ENCODE data around the gene SUSD5.

DNA sequence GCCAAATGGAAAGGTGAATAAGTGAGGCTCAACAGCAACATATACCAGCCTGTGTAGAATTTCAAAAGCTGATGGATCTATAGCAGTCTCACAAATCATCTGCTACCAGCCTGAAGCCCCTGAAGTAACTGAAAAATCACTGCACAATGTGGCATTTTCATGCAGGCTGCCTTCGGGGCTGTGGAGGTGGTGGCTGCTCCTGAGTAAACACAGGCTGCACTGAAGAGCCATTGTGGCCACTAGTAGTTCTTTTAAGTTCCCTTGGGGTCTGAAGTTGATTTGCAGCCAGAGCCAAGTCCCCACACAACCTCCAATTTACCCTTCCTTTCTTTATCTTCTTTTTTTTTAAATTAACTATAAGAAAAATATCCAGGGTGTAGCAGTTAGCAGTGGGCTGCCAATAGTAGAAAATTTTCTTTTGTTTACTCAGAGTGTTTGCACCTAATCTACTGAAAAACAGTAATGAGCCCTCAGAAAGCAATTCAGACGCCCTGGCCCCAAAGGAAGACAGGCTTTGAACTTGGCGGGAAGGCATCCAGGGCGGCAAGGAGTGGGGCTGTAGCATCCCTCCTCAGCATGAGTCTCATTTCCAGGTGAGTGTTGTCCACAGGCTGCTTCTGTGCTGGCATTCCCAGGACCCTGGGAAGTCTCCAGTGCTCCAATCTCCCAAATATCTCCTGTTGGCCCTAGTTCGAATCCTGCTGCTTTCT lies 13.3 kb upstream of the SUSD5 start:
- no peak for TF ChIP-seq POLR2AphosphoS5 (IDR thresholded peaks at IDR 0.05)
- TF ChIP-seq, protein P1, sequence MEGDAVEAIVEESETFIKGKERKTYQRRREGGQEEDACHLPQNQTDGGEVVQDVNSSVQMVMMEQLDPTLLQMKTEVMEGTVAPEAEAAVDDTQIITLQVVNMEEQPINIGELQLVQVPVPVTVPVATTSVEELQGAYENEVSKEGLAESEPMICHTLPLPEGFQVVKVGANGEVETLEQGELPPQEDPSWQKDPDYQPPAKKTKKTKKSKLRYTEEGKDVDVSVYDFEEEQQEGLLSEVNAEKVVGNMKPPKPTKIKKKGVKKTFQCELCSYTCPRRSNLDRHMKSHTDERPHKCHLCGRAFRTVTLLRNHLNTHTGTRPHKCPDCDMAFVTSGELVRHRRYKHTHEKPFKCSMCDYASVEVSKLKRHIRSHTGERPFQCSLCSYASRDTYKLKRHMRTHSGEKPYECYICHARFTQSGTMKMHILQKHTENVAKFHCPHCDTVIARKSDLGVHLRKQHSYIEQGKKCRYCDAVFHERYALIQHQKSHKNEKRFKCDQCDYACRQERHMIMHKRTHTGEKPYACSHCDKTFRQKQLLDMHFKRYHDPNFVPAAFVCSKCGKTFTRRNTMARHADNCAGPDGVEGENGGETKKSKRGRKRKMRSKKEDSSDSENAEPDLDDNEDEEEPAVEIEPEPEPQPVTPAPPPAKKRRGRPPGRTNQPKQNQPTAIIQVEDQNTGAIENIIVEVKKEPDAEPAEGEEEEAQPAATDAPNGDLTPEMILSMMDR (IDR thresholded peaks at IDR 0.05), result no peak
